Mammary epithelial cell (primary cell): Measurements from ENCODE around the gene SEC61A2.

Source experiments
- CTCF ChIP-seq, 2 donors: IDR thresholded peaks in 1 of 2; conservative IDR thresholded peaks in 1 of 2; 2 replicates each; pipeline ENCODE4 v1.5.1; 2011 to 2012; ENCODE audit warnings: inconsistent platforms in 2 of 2, low read length in 2 of 2, mild to moderate bottlenecking in 2 of 2, control low read depth in 1 of 2, low read depth in 1 of 2; ENCODE audit not compliant: insufficient read depth in 1 of 2; ENCODE audit errors: extremely low read depth in 1 of 2
- EZH2 ChIP-seq: IDR thresholded peaks from 2 replicates; pipeline ENCODE4 v1.6.1; 2012; ENCODE audit warnings: low read length, inconsistent platforms, borderline replicate concordance

GRCh38 chr10:12098966-12099365, 30.5 kb upstream of the SEC61A2 start:
- TF ChIP-seq CTCF (conservative IDR thresholded peaks at IDR 0.05 in 1 of 2, IDR thresholded peaks at IDR 0.05 in 1 of 2; ENCODE audit: extremely low read depth in 1 of 2, insufficient read depth in 1 of 2, low read depth in 1 of 2, low read length in 2 of 2) (no peak), EZH2 (no peak)
